HG03439 (cell line): ENCODE measurements around the gene ARHGAP6.
"Not testable (repeated sequence)": the region's sequence is repeated elsewhere in the genome, so short reads cannot be mapped to it uniquely, and the experiment has no call there.

Source experiments
- ATAC-seq: cut with Tn5 transposase; IDR thresholded peaks from one replicate; pipeline ENCODE4 v1.9.1; 2021; ENCODE audit warnings: mild to moderate bottlenecking, moderate library complexity; ENCODE audit not compliant: unreplicated experiment

ARHGAP6 gene

GRCh38 chrX:11648705-11649519 is 16.8 kb downstream of the ARHGAP6 start:
- ATAC-seq = no peak

GRCh38 chrX:11647138-11647537 is 18.6 kb downstream of the ARHGAP6 start:
- no peak for ATAC-seq

GRCh38 chrX:11641349-11642065 is 24.2 kb downstream of the ARHGAP6 start:
- no peak for ATAC-seq

- ATAC-seq = no peak
Measured at GRCh38 chrX:11640089-11640488, 25.6 kb downstream of the ARHGAP6 start.

- no peak for ATAC-seq
Measured at GRCh38 chrX:11632732-11633131, 33.0 kb downstream of the ARHGAP6 start.

- ATAC-seq = no peak
Measured at GRCh38 chrX:11629593-11630211, 36.0 kb downstream of the ARHGAP6 start.

- ATAC-seq = no peak
Measured at GRCh38 chrX:11628399-11628798, 37.3 kb downstream of the ARHGAP6 start.

GRCh38 chrX:11626351-11626750 is 39.4 kb downstream of the ARHGAP6 start:
- ATAC-seq = no peak

- ATAC-seq = no peak
Measured at GRCh38 chrX:11619441-11619840, 46.3 kb downstream of the ARHGAP6 start.

GRCh38 chrX:11614253-11614652 is 51.5 kb downstream of the ARHGAP6 start:
- not testable (repeated sequence) for ATAC-seq

GRCh38 chrX:11611965-11612364 is 53.8 kb downstream of the ARHGAP6 start:
- no peak for ATAC-seq

GRCh38 chrX:11611161-11611560 is 54.6 kb downstream of the ARHGAP6 start:
- no peak for ATAC-seq

GRCh38 chrX:11609109-11609508 is 56.6 kb downstream of the ARHGAP6 start:
- ATAC-seq = no peak

GRCh38 chrX:11606408-11606807 is 59.3 kb downstream of the ARHGAP6 start:
- ATAC-seq = no peak

- no peak for ATAC-seq
Measured at GRCh38 chrX:11600578-11600977, 65.1 kb downstream of the ARHGAP6 start.

- no peak for ATAC-seq
Measured at GRCh38 chrX:11597479-11597878, 68.2 kb downstream of the ARHGAP6 start.

GRCh38 chrX:11591723-11592346 is 73.9 kb downstream of the ARHGAP6 start:
- ATAC-seq = no peak

- no peak for ATAC-seq
Measured at GRCh38 chrX:11589641-11590040, 76.1 kb downstream of the ARHGAP6 start.

- no peak for ATAC-seq
Measured at GRCh38 chrX:11588097-11588496, 77.6 kb downstream of the ARHGAP6 start.

GRCh38 chrX:11585174-11585573 is 80.5 kb downstream of the ARHGAP6 start:
- no peak for ATAC-seq

GRCh38 chrX:11580789-11581188 is 84.9 kb downstream of the ARHGAP6 start:
- no peak for ATAC-seq
